Cortex of kidney (tissue), 1 donor: ENCODE data around the gene TMEM86A.

Experiments used
- DNase-seq: peaks from one replicate; lab custom pipeline; 2025; lab: John Stamatoyannopoulos, UW

The TMEM86A gene

DNA sequence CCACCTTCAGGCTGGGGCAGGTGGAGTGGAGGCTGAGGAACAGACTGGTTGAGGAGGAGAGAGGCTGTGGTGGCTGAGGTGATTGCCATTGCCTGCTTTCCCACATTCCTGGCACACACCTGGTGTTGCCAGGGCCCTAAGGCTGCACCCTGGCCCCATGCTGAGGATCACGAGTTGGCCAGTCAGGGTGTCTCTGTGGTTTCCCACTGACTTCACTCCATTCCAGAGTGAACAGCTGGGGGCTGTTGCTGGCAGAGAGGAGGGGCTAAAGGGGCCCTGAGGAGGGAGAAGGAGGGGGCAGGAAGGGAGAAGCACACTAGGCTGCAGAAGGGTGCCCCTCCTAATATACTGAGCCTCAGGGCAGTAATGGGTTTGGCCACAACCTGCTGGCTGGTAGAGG is 1.8 kb downstream of the TMEM86A start:
- no peak for DNase-seq

DNA sequence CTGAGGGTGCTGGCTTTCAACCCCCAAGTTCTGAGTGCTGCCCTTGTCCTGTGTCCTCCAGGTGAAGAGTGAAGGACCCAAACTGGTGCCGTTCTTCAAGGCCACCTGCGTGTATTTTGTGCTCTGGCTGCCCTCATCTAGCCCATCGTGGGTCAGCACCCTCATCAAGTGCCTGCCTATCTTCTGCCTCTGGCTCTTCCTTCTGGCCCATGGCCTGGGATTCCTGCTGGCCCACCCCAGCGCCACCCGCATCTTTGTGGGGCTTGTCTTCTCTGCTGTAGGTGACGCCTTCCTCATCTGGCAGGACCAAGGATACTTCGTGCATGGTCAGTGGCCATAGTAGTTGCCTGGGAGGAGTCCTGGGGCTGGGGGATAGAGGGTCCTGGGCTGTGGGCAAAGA is 2.3 kb downstream of the TMEM86A start:
- no peak for DNase-seq

- no peak for DNase-seq
These were observed 3.1 kb downstream of the TMEM86A start for GRCh38 chr11:18701614-18702216.

DNA sequence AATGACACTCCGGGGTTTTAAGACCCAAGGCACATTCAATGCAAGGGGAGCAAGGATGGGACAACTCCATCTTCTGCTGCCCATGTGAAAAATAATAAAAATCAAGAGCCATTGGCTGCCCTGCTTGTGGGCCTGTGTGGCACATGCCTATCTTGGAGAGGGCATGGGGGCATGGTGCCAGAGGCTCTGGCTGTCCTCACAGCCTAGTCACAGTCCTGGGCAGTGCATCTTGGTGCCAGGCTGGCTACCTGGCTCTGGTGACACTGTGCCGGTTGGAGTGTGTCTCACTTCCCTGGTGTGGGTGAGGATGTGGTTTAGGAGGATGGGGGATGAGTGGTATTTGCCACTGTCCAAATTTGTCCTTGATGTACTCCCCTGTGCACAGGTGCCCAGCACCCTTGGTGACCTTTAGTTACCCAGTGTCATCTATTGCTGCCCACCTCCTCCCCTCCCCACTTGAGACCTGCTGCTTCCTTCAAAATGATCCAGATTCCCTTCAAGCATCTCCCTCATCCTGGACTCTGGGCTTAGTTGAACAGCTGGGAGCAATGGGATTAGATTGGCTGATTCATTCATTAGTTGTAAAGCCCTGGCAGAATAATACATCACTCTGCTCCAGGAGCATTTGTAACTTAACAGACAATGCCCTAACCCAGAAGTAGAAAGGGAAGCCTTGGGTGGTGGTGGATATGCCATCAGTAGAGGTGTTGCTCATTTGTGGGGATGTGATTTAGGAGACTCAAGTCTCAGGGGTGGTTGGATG is 4.6 kb downstream of the TMEM86A start:
- no peak for DNase-seq

- no peak for DNase-seq
These were observed 5.6 kb downstream of the TMEM86A start for GRCh38 chr11:18704045-18704645.

GRCh38 chr11:18704698-18705097 is 6.1 kb downstream of the TMEM86A start:
- DNase-seq, result no peak

GRCh38 chr11:18705651-18706281 is 7.2 kb downstream of the TMEM86A start:
- DNase-seq, result no peak

GRCh38 chr11:18706330-18707243 is 8.0 kb downstream of the TMEM86A start:
- DNase-seq, result no peak

- no peak for DNase-seq
These were observed 9.3 kb downstream of the TMEM86A start for GRCh38 chr11:18707811-18708340.

DNA sequence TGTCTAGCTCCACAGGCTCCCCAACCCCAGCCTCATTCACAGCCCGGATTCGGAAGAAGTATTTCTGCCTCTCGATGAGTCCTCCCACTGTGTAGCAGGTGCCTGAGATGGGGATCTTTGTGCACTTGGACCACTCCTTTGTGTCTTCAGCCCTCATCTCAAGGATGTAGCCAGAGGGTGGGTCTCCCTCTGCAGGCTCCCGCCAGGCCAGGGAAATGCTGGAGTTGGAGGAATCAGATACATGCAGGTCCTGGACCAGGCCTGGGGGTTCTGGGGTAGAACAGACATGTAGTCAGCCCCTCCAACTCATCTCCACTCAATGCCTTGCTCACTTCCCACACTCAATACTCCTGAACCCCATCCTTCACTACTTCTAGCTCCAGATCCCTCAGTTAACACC is 10.8 kb downstream of the TMEM86A start:
- DNase-seq, result no peak

GRCh38 chr11:18710545-18710944 is 12.0 kb downstream of the TMEM86A start:
- no peak for DNase-seq

GRCh38 chr11:18713646-18714442 is 15.3 kb downstream of the TMEM86A start:
- no peak for DNase-seq

GRCh38 chr11:18714443-18714780 is 15.8 kb downstream of the TMEM86A start:
- DNase-seq, result no peak

GRCh38 chr11:18715476-18715875 is 16.9 kb downstream of the TMEM86A start:
- DNase-seq, result no peak

DNA sequence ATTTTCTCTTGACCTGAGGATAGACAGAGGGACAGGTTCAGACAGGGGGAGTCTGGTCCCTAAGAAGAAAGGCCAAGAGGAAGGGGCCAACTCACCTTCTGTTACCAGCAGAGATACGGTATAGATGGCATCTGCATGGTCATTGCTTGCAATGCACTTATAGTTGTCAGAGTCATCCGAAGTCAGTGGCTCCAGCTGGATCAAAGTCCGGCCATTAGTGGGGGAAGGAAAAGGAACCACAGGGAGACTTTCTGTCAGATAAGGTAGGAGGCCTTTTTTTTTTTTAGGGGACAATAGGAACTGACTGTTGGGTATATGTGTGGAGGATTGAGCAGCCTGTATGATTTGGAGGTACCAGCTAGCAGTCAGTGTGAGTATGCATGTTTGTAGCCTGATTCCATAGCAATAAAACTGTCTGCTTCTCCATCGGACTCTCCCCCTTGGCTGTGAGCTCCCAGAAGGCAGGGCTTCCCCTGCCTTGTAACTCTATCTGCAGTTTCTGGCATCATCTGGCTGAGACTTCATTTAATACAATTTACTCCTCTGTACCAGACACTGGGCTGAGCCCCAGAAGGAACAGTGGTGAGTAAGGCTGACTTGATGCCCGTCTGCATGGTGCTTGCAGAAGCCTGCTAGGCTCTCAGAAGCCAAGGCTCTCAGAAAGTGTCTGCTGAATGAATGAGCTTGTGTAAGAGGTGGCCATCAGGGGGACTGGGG is 21.7 kb downstream of the TMEM86A start:
- no peak for DNase-seq

DNA sequence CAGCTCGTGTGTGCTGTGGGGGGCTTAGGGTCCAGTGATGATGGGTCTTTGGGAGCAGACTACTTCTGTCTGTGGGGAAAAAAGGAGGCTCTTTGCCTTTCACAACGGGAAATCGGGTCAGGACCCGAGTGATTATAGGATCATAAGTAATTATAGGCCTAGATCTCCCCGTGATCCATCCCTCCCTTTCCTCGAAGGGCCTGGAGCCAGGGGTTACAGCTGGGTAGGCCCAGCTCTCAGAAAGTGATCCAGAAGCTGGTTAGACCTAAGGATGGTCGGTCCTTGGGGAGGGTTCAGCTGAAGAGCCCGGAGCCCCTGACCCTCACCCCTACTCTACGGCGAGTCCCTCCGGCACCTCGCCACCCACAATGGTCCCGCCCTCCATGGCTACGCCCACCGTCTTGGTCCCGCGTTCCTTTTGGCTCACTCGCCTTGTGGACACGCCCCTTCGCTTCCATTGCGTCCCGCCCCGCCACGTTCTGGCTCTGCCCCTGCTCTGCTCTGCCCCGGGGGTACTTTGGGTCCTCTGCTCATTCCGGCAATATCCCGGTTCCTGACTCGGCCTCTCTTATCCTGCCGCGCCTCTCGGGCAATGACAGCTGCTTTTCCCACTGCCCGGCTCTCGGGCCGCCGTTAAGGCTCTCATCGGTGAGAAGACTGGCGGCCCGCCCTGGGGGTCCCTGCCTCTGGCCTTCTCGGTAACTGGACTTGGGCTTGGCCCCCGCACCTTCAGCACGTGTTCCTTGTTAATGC is 22.4 kb downstream of the TMEM86A start:
- no peak for DNase-seq

DNA sequence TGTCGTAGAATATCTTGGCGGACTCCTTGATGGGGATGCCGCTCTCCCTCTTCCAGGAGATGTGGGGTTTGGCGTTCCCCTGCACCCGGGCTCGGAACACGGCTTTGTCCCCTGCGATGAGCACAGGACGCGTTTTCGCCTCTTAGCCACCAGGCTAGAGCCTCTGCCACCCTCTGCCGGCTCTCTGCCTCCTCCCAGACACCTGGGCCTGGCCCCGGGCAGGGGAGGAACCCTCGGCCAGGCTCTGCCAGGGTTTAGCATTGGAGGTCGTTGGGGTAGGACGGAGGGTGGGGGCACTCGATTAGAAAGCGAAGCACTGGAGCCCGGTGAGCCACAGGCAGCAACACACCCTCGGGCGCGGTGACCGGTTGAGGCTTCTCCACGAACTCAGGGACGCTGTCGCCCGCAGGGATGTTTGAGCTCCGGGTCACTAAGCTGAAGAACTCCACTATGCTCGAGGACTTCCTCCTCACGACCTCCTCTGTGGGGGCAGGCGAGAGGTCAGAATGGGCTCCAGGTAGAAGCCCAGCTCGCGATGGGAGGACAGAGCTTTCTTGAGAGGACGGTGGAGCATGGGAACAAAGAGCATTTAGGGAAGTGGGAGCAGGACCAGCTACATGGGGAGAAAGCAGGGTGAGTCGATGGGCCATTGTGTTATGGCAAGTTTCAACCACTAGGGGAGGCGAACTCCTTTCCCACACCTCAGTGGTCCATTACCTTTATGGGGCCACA is 23.1 kb downstream of the TMEM86A start:
- no peak for DNase-seq

GRCh38 chr11:18722293-18722637 is 23.7 kb downstream of the TMEM86A start:
- DNase-seq, result no peak

DNA sequence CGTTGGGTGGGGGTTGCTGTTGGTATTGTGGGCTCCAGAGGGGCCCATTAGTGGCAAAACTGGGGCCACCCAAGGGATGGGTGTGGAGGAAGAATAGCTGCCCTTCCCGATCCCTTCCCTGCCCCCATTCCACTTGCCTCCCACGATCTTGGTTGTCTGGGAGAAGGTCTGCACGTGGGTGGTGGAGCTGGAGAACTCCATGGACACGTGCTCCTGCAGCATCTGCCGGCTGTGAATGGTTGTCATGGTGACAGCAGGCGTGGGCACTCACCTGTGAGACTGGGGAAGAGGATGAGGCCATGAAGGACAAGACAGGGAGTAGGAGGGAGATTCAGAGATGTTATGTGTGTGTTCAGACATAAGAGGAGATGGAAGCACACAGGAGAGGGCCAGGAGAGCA is 25.4 kb downstream of the TMEM86A start:
- no peak for DNase-seq
